Measurements from ENCODE around the gene PAGE2B. TPM values are rescaled to one million over a fixed set of nuclear protein-coding genes. Genes with fewer than 3 reads are reported as not detected.

Gene PAGE2B
- total RNA-seq, 1 experiment from 2014 or later, result not detected

- no peak overlapping the region for H3K4me2 ChIP-seq (ENCODE audit: low read length)
- H3K36me3 ChIP-seq (ENCODE audit: control insufficient read depth in 1 of 2, insufficient read depth in 2 of 2, low read length in 2 of 2), result no peaks in the 10 kb centered on the region
- BruUV-seq (replicated peaks), result no TSS peak
- POLR2A ChIA-PET, result no interaction called here
- H3K9ac ChIP-seq (ENCODE audit: low read length), result no peak overlapping the region
- no peaks in the 10 kb centered on the region for H3K9me3 ChIP-seq (ENCODE audit: control insufficient read depth in 1 of 2, insufficient read depth in 1 of 2, low read depth in 1 of 2, low read length in 2 of 2)
- no peak overlapping the region for H2AFZ ChIP-seq (ENCODE audit: low read depth, low read length, poor library complexity, severe bottlenecking)
- no peaks in the 10 kb centered on the region for H3K9me2 ChIP-seq (ENCODE audit: insufficient read depth)
- DNase-seq (ENCODE audit: low read depth, low spot score) (no peak), ATAC-seq (no peak)
- TF ChIP-seq SRF (IDR thresholded peaks at IDR 0.05; ENCODE audit: low read depth) (no peak), SIN3A (IDR thresholded peaks at IDR 0.05; ENCODE audit: low read depth) (no peak), ELF1 (IDR thresholded peaks at IDR 0.05; ENCODE audit: borderline replicate concordance, low read depth) (no peak), CEBPB (IDR thresholded peaks at IDR 0.05; ENCODE audit: low read depth) (no peak), CTCF (IDR thresholded peaks at IDR 0.05 in 2 of 3, conservative IDR thresholded peaks at IDR 0.05 in 1 of 3; ENCODE audit: borderline replicate concordance in 1 of 3, insufficient read depth in 1 of 3, low read depth in 2 of 3, low read length in 2 of 3) (no peak), POLR2A (IDR thresholded peaks at IDR 0.05; ENCODE audit: borderline replicate concordance, extremely low read depth, insufficient read depth, insufficient read length) (no peak), ZBTB33 (IDR thresholded peaks at IDR 0.05; ENCODE audit: extremely low read depth, insufficient replicate concordance, low read length) (no peak), SP1 (IDR thresholded peaks at IDR 0.05; ENCODE audit: low read depth) (no peak), EGR1 (IDR thresholded peaks at IDR 0.05; ENCODE audit: low read depth) (no peak), EZH2phosphoT487 (IDR thresholded peaks at IDR 0.05; ENCODE audit: borderline replicate concordance) (no peak), REST (IDR thresholded peaks at IDR 0.05; ENCODE audit: low read depth) (no peak), TCF7L2 (IDR thresholded peaks at IDR 0.05; ENCODE audit: borderline replicate concordance, extremely low read depth, insufficient read depth, insufficient read length) (no peak), POLR2AphosphoS5 (IDR thresholded peaks at IDR 0.05; ENCODE audit: low read depth, low read length) (no peak), FOSL1 (IDR thresholded peaks at IDR 0.05; ENCODE audit: low read depth) (no peak), RAD21 (IDR thresholded peaks at IDR 0.05; ENCODE audit: low read depth) (no peak), EZH2 (IDR thresholded peaks at IDR 0.05) (no peak), ZNF274 (IDR thresholded peaks at IDR 0.05; ENCODE audit: low read depth, low read length) (no peak), ATF3 (IDR thresholded peaks at IDR 0.05) (no peak), MAX (IDR thresholded peaks at IDR 0.05) (no peak)
- H3K79me2 ChIP-seq (ENCODE audit: insufficient read depth, low read length), result no peaks in the 10 kb centered on the region
- intact Hi-C loops (cut with micrococcal nuclease), result no loop called here
- CTCF ChIA-PET, result no interaction called here
- no peak overlapping the region for H3K4me3 ChIP-seq (replicated peaks in 1 of 2; ENCODE audit: low read depth in 1 of 2, low read length in 2 of 2)
- H4K20me1 ChIP-seq (ENCODE audit: insufficient read depth), result no peaks in the 10 kb centered on the region
- no peaks in the 10 kb centered on the region for H3K4me1 ChIP-seq (ENCODE audit: control insufficient read depth in 1 of 2, insufficient read depth in 2 of 2, low read length in 2 of 2)
- no peak overlapping the region for H3K27ac ChIP-seq (ENCODE audit: low read depth, low read length)
- no peaks in the 10 kb centered on the region for H3K27me3 ChIP-seq (ENCODE audit: insufficient read depth, low read length)
- RAD21 ChIA-PET (ENCODE audit: low non-redundant PET in 1 of 2, low total read pairs in 2 of 2, uncharacterized antibody in 2 of 2, unreplicated experiment in 2 of 2), result no interaction called here
Measured at GRCh38 chrX:55099162-55099561, 24.3 kb downstream of the PAGE2B start.
